SK-N-SH (cell line): ENCODE measurements around the gene C20orf96. TPM values are rescaled to one million over a fixed set of nuclear protein-coding genes. Genes with fewer than 3 reads are reported as not detected.
A peak's percentile ranks its signal among the peaks of the same experiment; 100 is the strongest.

Source experiments
- CTCF ChIA-PET: fragments of 300-600, 350-600 bp; formaldehyde crosslinking; extraction: SDS; loops from one replicate; lab custom pipeline; 2021; lab: Yijun Ruan, JAX
- POLR2A ChIA-PET: fragments of 350-600 bp; sonication (Branson Sonifier 250); formaldehyde crosslinking; extraction: SDS; loops from one replicate; lab custom pipeline; 2020; ENCODE audit warnings: antibody characterized with exemption, inconsistent platforms; lab: Yijun Ruan, JAX
- DNase-seq: peaks from one replicate; pipeline ENCODE4 v3.0.0; 2012
- H2AFZ ChIP-seq: fragments of 200-600 bp; sonication (generic); 2 replicates; pipeline ENCODE4 v1.8.1; 2016; ENCODE audit warnings: antibody characterized with exemption, mild to moderate bottlenecking, low read depth
- H3F3A ChIP-seq: fragments of 200-600 bp; sonication (generic); replicated peaks from 2 replicates; pipeline ENCODE3; 2016; ENCODE audit warnings: antibody characterized with exemption, mild to moderate bottlenecking; ENCODE audit not compliant: insufficient read depth
- H3K27ac ChIP-seq, 2 experiments: fragments of 200-500 bp in 1 of 2; fragments of 200-600 bp in 1 of 2; sonication (Bioruptor generic) in 1 of 2; sonication (generic), shearing (Covaris generic) in 1 of 2; 2 replicates each; pipeline versions ENCODE4 v1.5.1 to v1.6.1; 2014 to 2016; ENCODE audit warnings: low read depth in 2 of 2, inconsistent platforms in 1 of 2, low read length in 1 of 2, mild to moderate bottlenecking in 1 of 2, mixed read lengths in 1 of 2
- H3K27me3 ChIP-seq: fragments of 200-600 bp; sonication (generic), shearing (Covaris generic); 2 replicates; pipeline ENCODE4 v1.6.1; 2016; ENCODE audit warnings: mixed run types; ENCODE audit not compliant: insufficient read depth
- H3K36me3 ChIP-seq, 2 experiments: fragments of 200-500 bp in 1 of 2; fragments of 200-600 bp in 1 of 2; sonication (Bioruptor generic) in 1 of 2; sonication (generic) in 1 of 2; replicated peaks in 1 of 2; 2 replicates each; pipeline versions ENCODE3 to v1.5.1; 2014 to 2016; ENCODE audit warnings: low read length in 1 of 2, mild to moderate bottlenecking in 1 of 2; ENCODE audit not compliant: insufficient read depth in 2 of 2, control insufficient read depth in 1 of 2
- H3K4me1 ChIP-seq, 2 experiments: fragments of 200-500 bp in 1 of 2; fragments of 200-600 bp in 1 of 2; sonication (Bioruptor generic) in 1 of 2; sonication (generic), shearing (Covaris generic) in 1 of 2; 2 replicates each; pipeline versions ENCODE4 v1.5.1 to v1.6.1; 2014 to 2016; ENCODE audit warnings: low read depth in 1 of 2, low read length in 1 of 2, mixed run types in 1 of 2; ENCODE audit not compliant: insufficient read depth in 2 of 2, control insufficient read depth in 1 of 2
- H3K4me2 ChIP-seq: fragments of 200-600 bp; sonication (generic), shearing (Covaris generic); 2 replicates; pipeline ENCODE4 v1.6.1; 2017; ENCODE audit warnings: mixed run types
- H3K4me3 ChIP-seq, 2 experiments: fragments of 200-500 bp in 1 of 2; fragments of 200-600 bp in 1 of 2; sonication (Bioruptor generic) in 1 of 2; sonication (generic), shearing (Covaris generic) in 1 of 2; 2 replicates each; pipeline versions ENCODE4 v1.5.1 to v1.8.1; 2014 to 2016; ENCODE audit warnings: low read depth in 2 of 2, inconsistent platforms in 1 of 2, low read length in 1 of 2, mild to moderate bottlenecking in 1 of 2, mixed read lengths in 1 of 2, moderate library complexity in 1 of 2
- H3K79me2 ChIP-seq: fragments of 200-600 bp; sonication (generic); 2 replicates; pipeline ENCODE4 v1.8.1; 2017; ENCODE audit warnings: mild to moderate bottlenecking; ENCODE audit not compliant: insufficient read depth
- H3K9ac ChIP-seq: fragments of 200-600 bp; sonication (generic); 2 replicates; pipeline ENCODE4 v1.6.1; 2017; ENCODE audit warnings: mixed run types
- H3K9me2 ChIP-seq: fragments of 200-600 bp; sonication (generic); 2 replicates; pipeline ENCODE4 v1.6.1; 2017; ENCODE audit warnings: mixed run types
- H3K9me3 ChIP-seq: fragments of 200-600 bp; sonication (generic); 2 replicates; pipeline ENCODE4 v1.6.1; 2017; ENCODE audit warnings: mixed run types, mild to moderate bottlenecking, moderate library complexity
- H4K20me1 ChIP-seq: fragments of 200-600 bp; sonication (generic); 2 replicates; pipeline ENCODE4 v1.6.1; 2017; ENCODE audit warnings: mild to moderate bottlenecking, mixed run types; ENCODE audit not compliant: insufficient read depth
- FOXJ3 ChIP-seq: sonication (generic); formaldehyde crosslinking; IDR thresholded peaks from 2 replicates; pipeline ENCODE4 v1.5.1; 2020; ENCODE audit warnings: mild to moderate bottlenecking, missing genetic modification reagents
- MEF2A ChIP-seq: IDR thresholded peaks from 2 replicates; pipeline ENCODE4 v1.4.0; 2012; ENCODE audit warnings: low read depth, borderline replicate concordance
- MXI1 ChIP-seq: IDR thresholded peaks from 2 replicates; pipeline ENCODE4 v1.6.1; 2012; ENCODE audit warnings: mild to moderate bottlenecking, low read depth, low read length, improper control_type of control experiment
- PBX3 ChIP-seq: IDR thresholded peaks from 2 replicates; pipeline ENCODE4; 2012
- RCOR1 ChIP-seq: fragments of 150-350 bp; IDR thresholded peaks from 2 replicates; pipeline ENCODE4 v1.6.1; 2017; ENCODE audit warnings: antibody characterized with exemption, low read length
- RFX5 ChIP-seq: IDR thresholded peaks from 2 replicates; pipeline ENCODE4 v1.6.1; 2012; ENCODE audit warnings: mild to moderate bottlenecking, improper control_type of control experiment, low read length
- RXRA ChIP-seq: IDR thresholded peaks from 2 replicates; pipeline ENCODE4 v1.4.0; 2012; ENCODE audit warnings: low read depth, mild to moderate bottlenecking, borderline replicate concordance
- SIN3A ChIP-seq: IDR thresholded peaks from 2 replicates; pipeline ENCODE4 v1.6.1; 2012; ENCODE audit warnings: low read depth, mild to moderate bottlenecking, low read length, moderate library complexity, borderline replicate concordance
- USF1 ChIP-seq: IDR thresholded peaks from 2 replicates; pipeline ENCODE4 v1.4.0; 2012; ENCODE audit warnings: low read depth, borderline replicate concordance
- WGBS: methylation state at CpG from one replicate; pipeline ENCODE4 v1.1.6; 2017; ENCODE audit warnings: low lambda C conversion rate; 5-methylcytosine and 5-hydroxymethylcytosine counted together
- polyA plus RNA-seq, 3 experiments: library from polyadenylated mRNA; depleted of rRNA; stranded (reverse); fragments of >200 nt; gene quantifications; 2 replicates each; pipeline ENCODE4 v1.2.3, GENCODE V29; 2012
- TF ChIP-seq, protein P1 (sequence below): IDR thresholded peaks from 2 replicates; pipeline ENCODE4 v1.4.0; 2012; ENCODE audit warnings: low read depth

C20orf96 gene
- polyA plus RNA-seq, 1 of the 3 experiments (the other 2 are of a cell fraction) = 16.6 TPM

DNA sequence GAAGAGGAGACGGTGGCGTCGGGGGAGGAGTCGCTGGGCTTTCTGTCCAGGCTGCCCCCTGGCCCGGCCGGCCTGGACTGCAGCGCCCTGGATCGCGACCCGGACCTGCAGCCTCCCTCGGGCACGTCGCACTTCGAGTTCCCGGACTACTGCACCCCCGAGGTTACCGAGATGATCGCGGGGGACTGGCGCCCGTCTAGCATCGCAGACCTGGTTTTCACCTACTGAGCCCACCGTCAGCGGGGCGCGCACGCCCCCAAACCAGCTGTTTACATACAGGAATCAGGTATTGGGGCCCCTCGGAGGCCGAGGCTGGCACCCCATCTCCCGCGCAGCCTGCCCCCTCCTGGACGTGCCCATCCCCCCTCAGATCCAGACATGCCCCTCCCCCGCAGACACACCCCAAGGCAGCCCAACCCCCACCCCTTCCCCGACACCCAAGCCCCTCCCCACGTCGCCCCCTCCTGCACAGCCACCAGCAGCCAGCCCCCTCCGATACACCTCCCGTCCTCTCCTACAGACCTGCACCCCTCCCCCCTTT lies 36.2 kb upstream of the C20orf96 start:
- Histone ChIP-seq H3K79me2 (peaks cover 37% of the 10 kb centered on the region), H3K27me3 (no peaks in the 10 kb centered on the region), H3K9me2 (no peaks in the 10 kb centered on the region), H3K4me1 (peaks cover 29 to 33% of the 10 kb centered on the region in 2 experiments; a peak in 3 of 4 replicates), H4K20me1 (peaks cover 42% of the 10 kb centered on the region), H3K36me3 (peaks cover 7 to 18% of the 10 kb centered on the region in 2 experiments), H3F3A (peaks cover 35% of the 10 kb centered on the region), H2AFZ (no peak overlapping the region), H3K27ac (peak overlapping the region; percentile 74 to 96), H3K9ac (peak overlapping the region; percentile 86), H3K4me2 (peak overlapping the region; percentile 99), H3K9me3 (no peaks in the 10 kb centered on the region), H3K4me3 (peak overlapping the region; percentile 93 to 98)
- ChIA-PET POLR2A (interaction anchor here (3.6 to 3.7 kb wide), 3 partner anchors 17 to 29 kb away, joined by 23 to 36 read pairs (median 29); partner anchors contain the start of genes NRSN2 and ZCCHC3), CTCF (interaction anchor here (4.3 kb wide), 1 partner anchor 15 kb away, joined by 21 read pairs; no protein-coding TSS in a partner anchor)
- no peak for DNase-seq
- TF ChIP-seq PBX3 (0 out of 2 replicates have a peak, but pooled peaks have one; percentile 3), USF1 (no peak), RXRA (no peak), FOXJ3 (CRISPR knock-in tag) (0 out of 2 replicates have a peak, but pooled peaks have one; percentile 62)
- TF ChIP-seq, protein P1, sequence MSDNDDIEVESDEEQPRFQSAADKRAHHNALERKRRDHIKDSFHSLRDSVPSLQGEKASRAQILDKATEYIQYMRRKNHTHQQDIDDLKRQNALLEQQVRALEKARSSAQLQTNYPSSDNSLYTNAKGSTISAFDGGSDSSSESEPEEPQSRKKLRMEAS = no peak
- under 1% methylated on average over 22 of the region's 38 CpGs for WGBS

DNA sequence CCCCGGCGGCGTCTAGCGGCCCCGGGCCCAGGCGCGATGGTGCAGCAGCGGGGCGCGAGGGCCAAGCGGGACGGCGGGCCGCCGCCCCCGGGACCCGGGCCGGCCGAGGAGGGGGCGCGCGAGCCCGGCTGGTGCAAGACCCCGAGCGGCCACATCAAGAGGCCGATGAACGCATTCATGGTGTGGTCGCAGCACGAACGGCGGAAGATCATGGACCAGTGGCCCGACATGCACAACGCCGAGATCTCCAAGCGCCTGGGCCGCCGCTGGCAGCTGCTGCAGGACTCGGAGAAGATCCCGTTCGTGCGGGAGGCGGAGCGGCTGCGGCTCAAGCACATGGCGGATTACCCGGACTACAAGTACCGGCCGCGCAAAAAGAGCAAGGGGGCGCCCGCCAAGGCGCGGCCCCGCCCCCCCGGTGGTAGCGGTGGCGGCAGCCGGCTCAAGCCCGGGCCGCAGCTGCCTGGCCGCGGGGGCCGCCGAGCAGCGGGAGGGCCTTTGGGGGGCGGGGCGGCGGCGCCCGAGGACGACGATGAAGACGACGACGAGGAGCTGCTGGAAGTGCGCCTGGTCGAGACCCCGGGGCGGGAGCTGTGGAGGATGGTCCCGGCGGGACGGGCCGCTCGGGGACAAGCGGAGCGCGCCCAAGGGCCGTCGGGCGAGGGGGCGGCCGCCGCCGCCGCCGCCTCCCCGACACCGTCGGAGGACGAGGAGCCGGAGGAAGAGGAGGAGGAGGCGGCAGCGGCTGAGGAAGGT lies 35.5 kb upstream of the C20orf96 start:
- DNase-seq = peak; percentile 70
- H3K79me2 ChIP-seq = peaks cover 37% of the 10 kb centered on the region
- TF ChIP-seq MEF2A = no peak
- TF ChIP-seq, protein P1 = peak; percentile 57; the same call in 1 of the 2 replicates
- TF ChIP-seq MXI1 = peak; percentile 82
- 0 out of 2 replicates have a peak, but pooled peaks have one; percentile 41 for TF ChIP-seq RFX5
- TF ChIP-seq RCOR1 = no peak
- 0 out of 2 replicates have a peak, but pooled peaks have one; percentile 54 for TF ChIP-seq SIN3A
- POLR2A ChIA-PET = interaction anchor here (3.6 to 3.7 kb wide), 3 partner anchors 16 to 28 kb away, joined by 23 to 36 read pairs (median 29); partner anchors contain the start of genes NRSN2 and ZCCHC3
- no peaks in the 10 kb centered on the region for H3K27me3 ChIP-seq
- H3K9me3 ChIP-seq = no peaks in the 10 kb centered on the region
- peak overlapping the region; percentile 93 to 98 for H3K4me3 ChIP-seq
- CTCF ChIA-PET = interaction anchor here (0.7 to 4.3 kb wide), 4 partner anchors 15 to 54 kb away, joined by 4 to 21 read pairs (median 4); partner anchors contain the start of gene TRIB3
- peak overlapping the region; percentile 99 for H3K4me2 ChIP-seq
- peak overlapping the region; percentile 74 to 96 for H3K27ac ChIP-seq
- WGBS = 0% methylated on average over 56 of the region's 103 CpGs
- H3F3A ChIP-seq = peaks cover 35% of the 10 kb centered on the region
- no peak overlapping the region for H2AFZ ChIP-seq
- H3K9ac ChIP-seq = peak overlapping the region; percentile 86
- H3K4me1 ChIP-seq = peaks cover 29 to 33% of the 10 kb centered on the region in 2 experiments; a peak in 3 of 4 replicates
- H3K36me3 ChIP-seq = peaks cover 7 to 18% of the 10 kb centered on the region in 2 experiments
- no peaks in the 10 kb centered on the region for H3K9me2 ChIP-seq
- H4K20me1 ChIP-seq = peaks cover 39% of the 10 kb centered on the region
